Activated CD4-positive, CD25-positive, alpha-beta regulatory T cell treated with anti-CD3 and anti-CD28 coated beads, Interleukin-2, amount 50 U/mL, for 24 hours (primary cell): ENCODE measurements around the gene SETD1B.
"Not testable (repeated sequence)": the region's sequence is repeated elsewhere in the genome, so short reads cannot be mapped to it uniquely, and the experiment has no call there.

Source experiments
- ATAC-seq, 2 donors: fragments of 150-1000 bp; cut with Tn5 transposase; one replicate each; pipeline ENCODE4 v1.10.0; 2021; ENCODE audit warnings: mild to moderate bottlenecking in 1 of 2, moderate library complexity in 1 of 2

The SETD1B gene

GRCh38 chr12:121860257-121860656, 56.4 kb downstream of the SETD1B start:
- no peak for ATAC-seq

GRCh38 chr12:121860699-121861098, 56.9 kb downstream of the SETD1B start:
- ATAC-seq, result not testable (repeated sequence)

GRCh38 chr12:121861636-121862254, 57.9 kb downstream of the SETD1B start:
- no peak for ATAC-seq

DNA sequence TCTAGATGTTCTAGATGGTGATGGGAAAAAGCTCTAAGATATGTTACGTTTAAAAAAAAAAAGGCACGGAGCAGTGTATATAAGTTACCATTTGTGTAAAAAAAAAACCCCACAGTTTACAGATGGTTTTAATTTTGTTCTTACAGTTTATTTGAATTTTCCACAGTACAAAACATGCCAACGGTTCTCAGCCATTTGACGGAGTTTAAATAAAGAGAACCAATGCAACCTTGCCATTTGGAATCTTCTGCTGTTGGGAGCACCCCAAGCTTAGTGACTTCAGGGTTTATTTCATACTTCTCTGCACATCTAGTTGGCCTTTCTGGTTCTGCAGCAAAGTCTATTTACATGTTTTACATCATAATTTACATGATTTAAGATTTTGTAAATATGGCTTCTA, 62.5 kb downstream of the SETD1B start:
- ATAC-seq, result no peak

DNA sequence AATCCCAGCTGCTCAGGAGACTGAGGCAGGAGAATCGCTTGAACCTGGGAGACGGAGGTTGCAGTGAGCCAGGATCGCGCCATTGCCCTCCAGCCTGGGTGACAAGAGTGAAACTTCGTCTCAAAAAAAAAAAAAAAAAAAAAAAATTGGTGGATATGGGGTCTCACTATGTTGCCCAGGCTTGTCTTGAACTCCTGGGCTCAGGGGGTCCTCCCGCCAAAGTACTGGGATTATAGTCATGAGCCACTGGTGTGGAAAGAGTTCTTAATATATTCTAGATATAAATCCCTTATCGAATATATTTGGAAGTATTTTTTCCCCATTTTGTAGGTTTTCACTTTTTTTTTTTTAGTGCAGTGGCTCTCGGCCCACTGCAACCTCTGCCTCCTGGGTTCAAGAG, 65.4 kb downstream of the SETD1B start:
- not testable (repeated sequence) for ATAC-seq

DNA sequence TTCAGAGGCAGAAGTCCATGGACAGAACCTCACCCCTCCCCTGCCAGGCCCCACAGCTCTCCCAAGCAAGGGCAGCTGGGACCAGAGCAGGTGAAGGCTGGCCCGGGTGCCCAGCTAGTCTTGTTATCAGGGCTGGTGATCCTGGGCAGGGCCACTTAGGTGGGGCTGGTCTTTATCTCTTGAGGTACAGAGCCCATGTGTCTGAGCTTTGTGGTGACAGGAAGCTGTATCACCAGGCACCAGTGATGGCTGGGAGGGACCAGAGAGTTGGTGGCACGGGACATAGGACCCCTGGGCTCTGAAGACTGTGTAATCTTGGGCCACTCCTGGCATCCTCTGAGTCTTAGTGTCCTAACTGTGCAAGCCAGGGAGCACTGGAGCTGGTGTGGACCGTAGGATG, 67.7 kb downstream of the SETD1B start:
- ATAC-seq, result no peak

- no peak for ATAC-seq
Measured at GRCh38 chr12:121872546-121873215, 68.9 kb downstream of the SETD1B start.

- no peak for ATAC-seq
Measured at GRCh38 chr12:121873216-121873569, 69.4 kb downstream of the SETD1B start.

GRCh38 chr12:121874071-121874470, 70.3 kb downstream of the SETD1B start:
- ATAC-seq, result no peak

DNA sequence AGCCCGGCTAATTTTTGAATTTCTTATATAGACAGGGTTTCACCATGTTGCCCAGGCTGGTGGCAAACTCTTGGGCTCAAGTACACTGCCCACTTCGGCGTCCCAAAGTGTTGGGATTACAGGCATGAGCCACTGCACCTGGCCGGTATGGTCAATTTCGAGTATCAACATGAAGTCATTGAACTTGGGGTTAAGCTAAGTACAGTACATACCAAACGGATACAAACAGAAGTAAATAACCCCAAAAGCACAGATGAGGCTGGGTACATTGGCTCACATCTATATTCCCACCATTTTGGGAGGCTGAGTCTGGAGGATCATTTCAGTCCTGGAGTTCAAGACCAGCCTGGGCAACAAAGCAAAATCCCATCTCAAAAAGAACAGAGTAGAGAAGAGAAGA, 71.8 kb downstream of the SETD1B start:
- no peak for ATAC-seq

DNA sequence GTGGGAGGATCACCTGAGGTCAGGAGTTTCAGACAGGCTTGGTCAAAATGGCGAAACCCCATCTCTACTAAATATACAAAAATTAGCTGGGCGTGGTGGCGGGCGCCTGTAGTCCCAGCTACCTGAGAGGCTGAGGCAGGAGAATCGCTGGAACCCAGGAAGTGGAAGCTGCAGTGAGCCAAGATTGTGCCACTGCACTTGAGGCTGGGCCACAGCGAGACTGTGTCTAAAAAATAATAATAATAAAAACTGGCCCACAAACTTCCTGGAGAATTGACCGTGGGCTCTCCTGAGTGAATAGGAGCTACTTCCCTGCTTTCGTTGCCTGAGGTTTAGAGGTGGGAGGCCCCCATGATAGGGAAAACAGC, 72.3 kb downstream of the SETD1B start:
- ATAC-seq, result not testable (repeated sequence)
